Body of pancreas (tissue), 4 donors: ENCODE results near the gene CARD6.

Source experiments
- CTCF ChIP-seq, 7 experiments: fragments of 450-650 bp in 4 of 7; fragments of 200-600 bp in 3 of 7; sonication (generic) in 3 of 7; IDR thresholded peaks; one replicate each; pipeline ENCODE4 v1.5.1; 2016 to 2019; ENCODE audit warnings: antibody characterized with exemption in 7 of 7
- POLR2A ChIP-seq, 3 donors: fragments of 450-650 bp; IDR thresholded peaks; one replicate each; pipeline ENCODE4 v1.6.1; 2016; ENCODE audit warnings: antibody characterized with exemption in 3 of 3, mild to moderate bottlenecking in 2 of 3

- TF ChIP-seq CTCF (IDR thresholded peaks at IDR 0.05) = no peak
- no peak for TF ChIP-seq POLR2A (IDR thresholded peaks at IDR 0.05)
These were observed 30.0 kb downstream of the CARD6 start for GRCh38 chr5:40871177-40871576.
